H1 (cell line): ENCODE measurements around the gene LMO2. TPM values are rescaled to one million over a fixed set of nuclear protein-coding genes. Genes with fewer than 3 reads are reported as not detected.

Experiments used
- CTCF ChIA-PET: fragments of 300-600 bp; sonication (Branson Sonifier 250); formaldehyde crosslinking; loops from one replicate; lab custom pipeline; 2021; ENCODE audit not compliant: partially characterized antibody; lab: Charles Lee
- POLR2A ChIA-PET: fragments of 300-600 bp; sonication (Branson Sonifier 250); formaldehyde crosslinking; loops from one replicate; lab custom pipeline; 2021; ENCODE audit warnings: inconsistent platforms; ENCODE audit not compliant: partially characterized antibody; lab: Charles Lee
- DNase-seq, 2 experiments: peaks; one replicate each; pipeline versions ENCODE4 v3.0.0 to v3.0.0-alpha.2; 2010 to 2022; ENCODE audit warnings: low spot score in 2 of 2, low read depth in 1 of 2, mixed read lengths in 1 of 2
- FAIRE-seq: peaks from 2 replicates; lab custom pipeline; 2011; peaks lifted over from hg19 to GRCh38; lab: Jason Lieb, UNC
- H2AFZ ChIP-seq: 2 replicates; pipeline ENCODE4 v1.8.1; 2012; ENCODE audit warnings: low read length, inconsistent platforms
- H2AK5ac ChIP-seq: 2 replicates; pipeline ENCODE4 v1.6.1; 2013; ENCODE audit warnings: low read depth, low read length
- H2BK120ac ChIP-seq: replicated peaks from 2 replicates; pipeline ENCODE3; 2013; ENCODE audit warnings: low read depth, low read length, inconsistent platforms
- H2BK12ac ChIP-seq: 2 replicates; pipeline ENCODE4 v1.6.1; 2013; ENCODE audit warnings: low read depth, low read length
- H2BK15ac ChIP-seq: 2 replicates; pipeline ENCODE4 v1.6.1; 2013; ENCODE audit warnings: low read length
- H2BK20ac ChIP-seq: 2 replicates; pipeline ENCODE4 v1.6.1; 2013; ENCODE audit warnings: low read length
- H2BK5ac ChIP-seq: 2 replicates; pipeline ENCODE4 v1.6.1; 2013; ENCODE audit warnings: low read depth, low read length
- H3K14ac ChIP-seq: 2 replicates; pipeline ENCODE4 v1.6.1; 2013; ENCODE audit warnings: inconsistent platforms; ENCODE audit not compliant: insufficient read length
- H3K18ac ChIP-seq: 2 replicates; pipeline ENCODE4 v1.6.1; 2013; ENCODE audit warnings: low read length; ENCODE audit errors: extremely low read depth
- H3K23ac ChIP-seq: 2 replicates; pipeline ENCODE4 v1.6.1; 2013; ENCODE audit warnings: inconsistent platforms; ENCODE audit not compliant: insufficient read length
- H3K23me2 ChIP-seq: 2 replicates; pipeline ENCODE4 v1.6.1; 2013; ENCODE audit warnings: low read depth, low read length
- H3K27ac ChIP-seq: 2 replicates; pipeline ENCODE4 v1.6.1; 2011; ENCODE audit warnings: low read depth, low read length, inconsistent platforms
- H3K27me3 ChIP-seq, 4 experiments: replicated peaks in 1 of 4; 1 replicate in 1 of 4; 2 replicates in 3 of 4; pipeline versions ENCODE4 v1.6.1 to v1.8.1; 2011 to 2013; ENCODE audit warnings: low read length in 3 of 4, mild to moderate bottlenecking in 3 of 4, inconsistent platforms in 2 of 4, mixed read lengths in 2 of 4, moderate library complexity in 1 of 4; ENCODE audit not compliant: control insufficient read depth in 3 of 4, insufficient read depth in 3 of 4; ENCODE audit errors: extremely low read depth in 1 of 4
- H3K36me3 ChIP-seq, 4 experiments: 2 replicates each; pipeline versions ENCODE4 v1.6.1 to v1.8.1; 2011 to 2013; ENCODE audit warnings: mild to moderate bottlenecking in 4 of 4, low read length in 3 of 4, moderate library complexity in 2 of 4, control low read depth in 1 of 4, inconsistent platforms in 1 of 4; ENCODE audit not compliant: insufficient read depth in 4 of 4, control insufficient read depth in 2 of 4
- H3K4ac ChIP-seq: replicated peaks from 2 replicates; pipeline ENCODE3; 2013; ENCODE audit warnings: low read length, low read depth, mixed read lengths, inconsistent platforms; ENCODE audit not compliant: insufficient read length
- H3K4me1 ChIP-seq, 4 experiments: replicated peaks in 1 of 4; 1 replicate in 1 of 4; 2 replicates in 3 of 4; pipeline versions ENCODE4 v1.6.1 to v1.8.1; 2011 to 2013; ENCODE audit warnings: low read length in 3 of 4, inconsistent platforms in 2 of 4, mixed read lengths in 1 of 4; ENCODE audit not compliant: insufficient read depth in 4 of 4, control insufficient read depth in 3 of 4
- H3K4me2 ChIP-seq, 2 experiments: 2 replicates each; pipeline versions ENCODE4 v1.6.1 to v1.8.1; 2011 to 2013; ENCODE audit warnings: low read depth in 2 of 2, low read length in 2 of 2, control low read depth in 1 of 2, inconsistent platforms in 1 of 2, mild to moderate bottlenecking in 1 of 2; ENCODE audit not compliant: insufficient read depth in 1 of 2
- H3K4me3 ChIP-seq, 4 experiments: fragments of 200-600, 300-600 bp in 1 of 4; sonication (generic), shearing (Covaris generic), sonication (Bioruptor Twin) in 1 of 4; 2 replicates each; pipeline versions ENCODE4 v1.5.1 to v1.8.1; 2011 to 2016; ENCODE audit warnings: low read length in 4 of 4, low read depth in 3 of 4, control low read depth in 2 of 4, inconsistent platforms in 2 of 4, mild to moderate bottlenecking in 2 of 4, mixed read lengths in 1 of 4, moderate library complexity in 1 of 4; ENCODE audit not compliant: insufficient read depth in 2 of 4; ENCODE audit errors: extremely low read depth in 1 of 4
- H3K56ac ChIP-seq: replicated peaks from 2 replicates; pipeline ENCODE3; 2013; ENCODE audit warnings: low read depth, mild to moderate bottlenecking, mixed read lengths, low read length, inconsistent platforms; ENCODE audit not compliant: insufficient read length
- H3K79me1 ChIP-seq: 2 replicates; pipeline ENCODE4 v1.6.1; 2013; ENCODE audit warnings: low read depth, low read length, control low read depth
- H3K79me2 ChIP-seq, 2 experiments: 2 replicates each; pipeline versions ENCODE4 v1.6.1 to v1.8.1; 2012 to 2013; ENCODE audit warnings: low read length in 2 of 2, mild to moderate bottlenecking in 2 of 2, inconsistent platforms in 1 of 2; ENCODE audit not compliant: insufficient read depth in 2 of 2, control insufficient read depth in 1 of 2
- H3K9ac ChIP-seq, 4 experiments: replicated peaks in 1 of 4; 1 replicate in 1 of 4; 2 replicates in 3 of 4; pipeline versions ENCODE4 v1.6.1 to v1.8.1; 2011 to 2013; ENCODE audit warnings: low read depth in 3 of 4, low read length in 3 of 4, control low read depth in 2 of 4, mild to moderate bottlenecking in 2 of 4, moderate library complexity in 2 of 4, inconsistent platforms in 1 of 4; ENCODE audit errors: extremely low read depth in 1 of 4
- H3K9me3 ChIP-seq, 2 experiments: 2 replicates each; pipeline versions ENCODE4 v1.6.1 to v1.8.1; 2012 to 2013; ENCODE audit warnings: mild to moderate bottlenecking in 2 of 2, moderate library complexity in 2 of 2, control low read depth in 1 of 2, inconsistent platforms in 1 of 2, low read depth in 1 of 2, low read length in 1 of 2, mixed read lengths in 1 of 2; ENCODE audit not compliant: insufficient read depth in 2 of 2
- H4K20me1 ChIP-seq, 2 experiments: replicated peaks in 1 of 2; 2 replicates each; pipeline versions ENCODE3 to v1.8.1; 2011 to 2013; ENCODE audit warnings: inconsistent platforms in 2 of 2, low read length in 2 of 2, mild to moderate bottlenecking in 1 of 2; ENCODE audit not compliant: insufficient read depth in 2 of 2, control insufficient read depth in 1 of 2
- H4K5ac ChIP-seq: 2 replicates; pipeline ENCODE4 v1.6.1; 2013; ENCODE audit warnings: low read length, low read depth, mixed read lengths, inconsistent platforms; ENCODE audit not compliant: insufficient read length
- H4K8ac ChIP-seq: 2 replicates; pipeline ENCODE4 v1.8.0; 2013; ENCODE audit warnings: mild to moderate bottlenecking, moderate library complexity, low read length, inconsistent platforms; ENCODE audit not compliant: insufficient read depth; ENCODE audit errors: extremely low read depth
- H4K91ac ChIP-seq: replicated peaks from 2 replicates; pipeline ENCODE3; 2013; ENCODE audit warnings: low read length, mixed read lengths, inconsistent platforms; ENCODE audit not compliant: insufficient read length
- BRCA1 ChIP-seq: IDR thresholded peaks from 2 replicates; pipeline ENCODE4 v1.6.1; 2012; ENCODE audit warnings: low read depth, low read length, improper control_type of control experiment
- EP300 ChIP-seq, 2 experiments: IDR thresholded peaks; 1 replicate in 1 of 2; 2 replicates in 1 of 2; pipeline ENCODE4 v1.6.1; 2011 to 2012; ENCODE audit warnings: low read depth in 2 of 2, low read length in 2 of 2, mild to moderate bottlenecking in 2 of 2, borderline replicate concordance in 1 of 2, inconsistent platforms in 1 of 2, moderate library complexity in 1 of 2
- FOSL1 ChIP-seq: IDR thresholded peaks from 2 replicates; pipeline ENCODE4 v1.6.1; 2011; ENCODE audit warnings: mild to moderate bottlenecking, low read depth, low read length, moderate library complexity; ENCODE audit not compliant: insufficient read depth
- HDAC2 ChIP-seq, 2 experiments: fragments of 300-600 bp in 1 of 2; sonication (generic) in 1 of 2; IDR thresholded peaks; 2 replicates each; pipeline ENCODE4 v1.6.1; 2011 to 2012; ENCODE audit warnings: low read depth in 2 of 2, low read length in 2 of 2, mild to moderate bottlenecking in 2 of 2, moderate library complexity in 2 of 2, borderline replicate concordance in 1 of 2, inconsistent platforms in 1 of 2
- HDAC6 ChIP-seq: IDR thresholded peaks from one replicate; pipeline ENCODE4 v1.7.1; 2012; ENCODE audit warnings: low read depth, mild to moderate bottlenecking, inconsistent platforms, low read length, moderate library complexity
- JUND ChIP-seq: IDR thresholded peaks from 2 replicates; pipeline ENCODE4 v1.6.1; 2011; ENCODE audit warnings: mild to moderate bottlenecking, improper control_type of control experiment, low read length
- KDM4A ChIP-seq: IDR thresholded peaks from one replicate; pipeline ENCODE4 v1.7.1; 2012; ENCODE audit warnings: low read depth, mild to moderate bottlenecking, moderate library complexity, low read length, inconsistent platforms; ENCODE audit not compliant: severe bottlenecking
- MAX ChIP-seq: IDR thresholded peaks from 2 replicates; pipeline ENCODE4 v1.6.1; 2012; ENCODE audit warnings: inconsistent platforms
- NRF1 ChIP-seq: IDR thresholded peaks from 2 replicates; pipeline ENCODE4 v1.6.1; 2011; ENCODE audit warnings: mild to moderate bottlenecking, low read depth, low read length, improper control_type of control experiment
- POLR2A ChIP-seq, 2 experiments: IDR thresholded peaks; 1 replicate in 1 of 2; 2 replicates in 1 of 2; pipeline ENCODE4 v1.6.1; 2011; ENCODE audit warnings: low read depth in 2 of 2, low read length in 2 of 2, mild to moderate bottlenecking in 2 of 2; ENCODE audit errors: control extremely low read depth in 1 of 2
- RBBP5 ChIP-seq: IDR thresholded peaks from 2 replicates; pipeline ENCODE4 v1.7.1; 2012; ENCODE audit warnings: low read depth, mild to moderate bottlenecking, inconsistent platforms, low read length, moderate library complexity, borderline replicate concordance
- RXRA ChIP-seq: IDR thresholded peaks from 2 replicates; pipeline ENCODE4 v1.6.1; 2011; ENCODE audit warnings: low read depth, mild to moderate bottlenecking, low read length, moderate library complexity; ENCODE audit not compliant: insufficient read depth
- SP1 ChIP-seq: IDR thresholded peaks from 2 replicates; pipeline ENCODE4 v1.6.1; 2011; ENCODE audit warnings: low read depth, low read length
- TAF7 ChIP-seq: optimal IDR thresholded peaks from 2 replicates; pipeline ENCODE3; 2011; ENCODE audit warnings: low read depth, mild to moderate bottlenecking, inconsistent platforms, low read length, moderate library complexity, borderline replicate concordance
- TEAD4 ChIP-seq: IDR thresholded peaks from 2 replicates; pipeline ENCODE4 v1.6.1; 2012; ENCODE audit warnings: low read depth, low read length, inconsistent platforms, mixed read lengths
- WGBS, 2 experiments: shearing (Covaris generic) in 1 of 2; methylation state at CpG; one replicate each; pipeline versions ENCODE4 v1.1.6 to v1.1.7; 2013 to 2015; ENCODE audit warnings: low lambda C conversion rate in 2 of 2, mixed read lengths in 2 of 2, inconsistent platforms in 1 of 2, low coverage in 1 of 2, missing lambda C conversion rate in 1 of 2; ENCODE audit not compliant: insufficient replicate concordance in 2 of 2, insufficient coverage in 1 of 2, insufficient read length in 1 of 2; ENCODE audit errors: extremely low coverage in 1 of 2, missing lambda C conversion rate in 1 of 2; 5-methylcytosine and 5-hydroxymethylcytosine counted together
- polyA plus RNA-seq, 7 experiments: library from polyadenylated mRNA; depleted of rRNA in 3 of 7; stranded (reverse) in 5 of 7; unstranded in 2 of 7; fragments of >200 nt in 5 of 7; fragments of 200-250 nt in 2 of 7; gene quantifications; 1 replicate in 5 of 7; 2 replicates in 1 of 7; 4 replicates in 1 of 7; pipeline versions ENCODE4 v1.2.1 to v1.2.3, GENCODE V29; 2011 to 2013; ENCODE audit warnings: missing spikeins in 2 of 7, mixed read lengths in 2 of 7
- total RNA-seq: library from RNA; stranded (reverse); fragmentation: NEBNext Ultra II Directional; extraction: Animal tissue kit (Norgen Biotek cat#: 25700); gene quantifications from 2 replicates; pipeline ENCODE4 v1.2.1, GENCODE V29; 2021

The LMO2 gene
- total and polyA plus RNA-seq, 2 of the 8 experiments (the other 6 are each of a cell fraction or from before 2014, with no cell fraction given), result 1.6 to 2.7 TPM

DNA sequence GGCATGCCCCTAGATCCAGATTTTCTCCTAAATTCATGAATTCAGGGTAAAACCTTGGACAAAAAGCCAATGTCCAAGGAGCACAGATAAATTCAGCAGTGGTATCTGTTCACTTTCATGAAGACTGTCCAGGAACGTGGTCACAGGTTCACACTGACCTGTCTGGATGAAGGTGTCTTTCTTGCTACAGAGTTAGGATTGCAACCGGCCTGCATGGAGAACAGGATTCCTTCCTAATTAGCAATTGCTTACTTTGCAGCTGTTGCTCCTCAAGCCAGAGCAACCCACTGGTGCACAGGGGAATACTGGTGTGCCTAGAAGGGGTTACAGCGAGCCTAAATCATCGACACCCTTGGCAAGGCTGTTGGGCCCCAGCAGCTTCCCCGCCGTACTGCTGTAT is 47.6 kb downstream of the LMO2 start:
- Histone ChIP-seq H3K23ac (no peak overlapping the region), H3K27ac (no peak overlapping the region), H4K8ac (no peak overlapping the region), H4K20me1 (no peaks in the 10 kb centered on the region), H3K23me2 (no peaks in the 10 kb centered on the region), H2BK5ac (no peak overlapping the region), H4K5ac (no peak overlapping the region), H2AFZ (no peak overlapping the region), H3K9me3 (no peaks in the 10 kb centered on the region), H3K18ac (no peak overlapping the region), H3K79me1 (no peaks in the 10 kb centered on the region), H3K4ac (no peak overlapping the region), H3K79me2 (no peaks in the 10 kb centered on the region), H3K27me3 (no peaks in the 10 kb centered on the region), H2AK5ac (no peak overlapping the region), H3K14ac (no peak overlapping the region), H2BK120ac (no peak overlapping the region), H4K91ac (no peak overlapping the region), H3K4me3 (no peak overlapping the region), H2BK12ac (no peak overlapping the region), H2BK15ac (no peak overlapping the region), H2BK20ac (no peak overlapping the region), H3K9ac (no peak overlapping the region), H3K36me3 (no peaks in the 10 kb centered on the region), H3K4me2 (no peak overlapping the region), H3K56ac (no peak overlapping the region), H3K4me1 (peaks cover 0 to 3% (median 0%) of the 10 kb centered on the region in 4 experiments; a peak in 1 of 7 replicates)
- DNase-seq (no peak), FAIRE-seq (no peak)
- CTCF ChIA-PET, result interaction anchor here (0.8 to 21.3 kb wide), 5 partner anchors 12 to 152 kb away, joined by 3 to 326 read pairs (median 3); no protein-coding TSS in a partner anchor
- TF ChIP-seq EP300 (IDR thresholded peaks at IDR 0.05; ENCODE audit: borderline replicate concordance in 1 of 2, low read depth in 2 of 2, low read length in 2 of 2) (no peak), BRCA1 (no peak), TAF7 (no peak), RBBP5 (no peak), HDAC2 (IDR thresholded peaks at IDR 0.05; ENCODE audit: borderline replicate concordance in 1 of 2, low read depth in 2 of 2, low read length in 2 of 2) (no peak), NRF1 (no peak), RXRA (no peak), SP1 (no peak), HDAC6 (no peak), POLR2A (IDR thresholded peaks at IDR 0.05; ENCODE audit: control extremely low read depth in 1 of 2, low read depth in 2 of 2, low read length in 2 of 2) (no peak), KDM4A (no peak), FOSL1 (no peak), MAX (no peak), TEAD4 (no peak), JUND (no peak)
- POLR2A ChIA-PET, result no interaction called here
- 86% methylated on average over 6 of the region's 6 CpGs; no CpG with 5 or more reads in 1 of the 2 experiments for WGBS, 2 experiments
